OCI-LY7 (cell line): ENCODE measurements around the gene CD37.

Experiments used
- EZH2phosphoT487 ChIP-seq: fragments of 200-600 bp; sonication (generic); IDR thresholded peaks from 2 replicates; pipeline ENCODE4 v1.6.1; 2018; ENCODE audit warnings: low read depth, borderline replicate concordance, mild to moderate bottlenecking, mixed run types, antibody characterized with exemption, low read length, moderate library complexity, mixed read lengths
- TF ChIP-seq, protein P1 (sequence below): fragments of 200-600 bp; sonication (generic); conservative IDR thresholded peaks from 2 replicates; pipeline ENCODE4 v1.5.1; 2014; ENCODE audit warnings: mild to moderate bottlenecking, antibody characterized with exemption, low read length, moderate library complexity, mixed read lengths

DNA sequence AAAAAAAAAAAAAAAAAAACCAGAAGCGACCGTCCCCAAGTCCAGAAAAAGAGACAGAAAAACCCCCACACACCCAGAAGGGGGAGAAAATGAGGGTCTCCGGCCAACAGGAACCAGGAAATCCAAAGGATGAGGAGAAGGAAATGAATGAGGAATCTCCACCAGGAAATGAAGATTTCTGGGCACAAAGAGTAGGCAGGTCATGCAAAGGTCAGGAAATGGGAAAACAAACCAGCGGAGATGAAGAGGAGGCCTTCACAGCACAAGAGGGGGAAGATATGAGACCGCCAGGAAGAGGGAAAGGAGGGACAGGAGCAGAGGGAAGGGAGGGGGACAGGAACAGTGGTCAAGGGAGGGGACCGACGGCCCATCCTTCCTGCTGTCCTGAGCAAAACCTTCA lies 21.2 kb downstream of the CD37 start:
- TF ChIP-seq, protein P1, sequence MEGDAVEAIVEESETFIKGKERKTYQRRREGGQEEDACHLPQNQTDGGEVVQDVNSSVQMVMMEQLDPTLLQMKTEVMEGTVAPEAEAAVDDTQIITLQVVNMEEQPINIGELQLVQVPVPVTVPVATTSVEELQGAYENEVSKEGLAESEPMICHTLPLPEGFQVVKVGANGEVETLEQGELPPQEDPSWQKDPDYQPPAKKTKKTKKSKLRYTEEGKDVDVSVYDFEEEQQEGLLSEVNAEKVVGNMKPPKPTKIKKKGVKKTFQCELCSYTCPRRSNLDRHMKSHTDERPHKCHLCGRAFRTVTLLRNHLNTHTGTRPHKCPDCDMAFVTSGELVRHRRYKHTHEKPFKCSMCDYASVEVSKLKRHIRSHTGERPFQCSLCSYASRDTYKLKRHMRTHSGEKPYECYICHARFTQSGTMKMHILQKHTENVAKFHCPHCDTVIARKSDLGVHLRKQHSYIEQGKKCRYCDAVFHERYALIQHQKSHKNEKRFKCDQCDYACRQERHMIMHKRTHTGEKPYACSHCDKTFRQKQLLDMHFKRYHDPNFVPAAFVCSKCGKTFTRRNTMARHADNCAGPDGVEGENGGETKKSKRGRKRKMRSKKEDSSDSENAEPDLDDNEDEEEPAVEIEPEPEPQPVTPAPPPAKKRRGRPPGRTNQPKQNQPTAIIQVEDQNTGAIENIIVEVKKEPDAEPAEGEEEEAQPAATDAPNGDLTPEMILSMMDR, result no peak
- no peak for TF ChIP-seq EZH2phosphoT487
